Retina (tissue), 1 donor: ENCODE results near the gene MTIF3.
"Not testable (repeated sequence)": the region's sequence is repeated elsewhere in the genome, so short reads cannot be mapped to it uniquely, and the experiment has no call there.

Experiments
- DNase-seq: peaks from one replicate; pipeline ENCODE4 v3.0.0-alpha.2; 2016

The MTIF3 gene

DNA sequence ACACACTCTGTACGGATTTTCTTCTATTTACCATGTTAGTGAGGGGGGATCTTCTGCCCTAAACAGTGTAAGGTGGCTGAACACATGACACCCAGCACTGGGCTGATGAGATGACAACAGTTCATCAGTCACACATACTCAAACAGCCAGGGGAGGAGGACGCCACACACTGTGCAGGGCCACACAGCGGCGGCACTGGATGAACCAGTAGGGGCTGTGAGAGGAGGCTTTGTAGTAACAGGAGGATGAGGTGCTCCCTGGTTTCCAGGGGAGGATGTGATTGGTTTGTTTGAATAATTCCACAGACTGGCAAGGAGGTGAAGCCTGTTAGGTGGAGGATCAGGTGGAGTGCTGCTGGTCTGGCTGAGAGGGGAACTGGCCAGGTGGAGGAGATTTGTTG lies 42.3 kb downstream of the MTIF3 start:
- no peak for DNase-seq

DNA sequence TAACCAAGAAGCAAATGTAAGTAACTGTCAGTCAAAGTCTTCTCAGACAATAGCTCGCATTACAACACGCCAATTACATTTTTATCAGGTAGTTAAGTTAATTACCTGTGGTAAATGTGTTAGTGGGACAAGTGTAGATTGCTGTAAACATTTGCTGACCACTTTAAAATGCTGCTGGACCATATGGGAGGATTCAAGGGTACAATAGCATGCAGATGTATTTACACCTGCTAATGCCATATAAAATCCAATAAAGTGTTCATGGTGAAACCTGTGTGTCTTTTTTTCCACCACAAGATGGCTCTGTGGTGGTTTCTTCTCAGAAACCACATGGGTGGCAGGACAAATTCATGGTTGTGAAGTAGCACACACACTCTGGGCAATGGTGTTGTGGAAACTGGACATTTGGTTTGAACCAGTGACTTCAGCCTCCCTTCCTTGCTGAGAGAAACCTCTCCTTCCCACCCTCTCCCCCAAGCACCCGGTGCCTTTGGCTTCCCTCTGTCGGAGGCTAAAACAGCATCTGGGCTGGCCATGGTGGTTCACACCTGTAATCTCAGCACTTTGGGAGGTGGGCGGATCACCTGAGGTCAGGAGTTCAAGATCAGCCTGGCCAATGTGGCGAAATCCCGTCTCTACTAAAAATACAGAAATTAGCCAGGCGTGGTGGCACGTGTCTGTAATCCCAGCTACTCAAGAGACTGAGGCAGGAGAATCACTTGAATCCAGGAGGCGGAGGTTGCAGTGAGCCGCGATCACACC lies 44.0 kb downstream of the MTIF3 start:
- no peak for DNase-seq

DNA sequence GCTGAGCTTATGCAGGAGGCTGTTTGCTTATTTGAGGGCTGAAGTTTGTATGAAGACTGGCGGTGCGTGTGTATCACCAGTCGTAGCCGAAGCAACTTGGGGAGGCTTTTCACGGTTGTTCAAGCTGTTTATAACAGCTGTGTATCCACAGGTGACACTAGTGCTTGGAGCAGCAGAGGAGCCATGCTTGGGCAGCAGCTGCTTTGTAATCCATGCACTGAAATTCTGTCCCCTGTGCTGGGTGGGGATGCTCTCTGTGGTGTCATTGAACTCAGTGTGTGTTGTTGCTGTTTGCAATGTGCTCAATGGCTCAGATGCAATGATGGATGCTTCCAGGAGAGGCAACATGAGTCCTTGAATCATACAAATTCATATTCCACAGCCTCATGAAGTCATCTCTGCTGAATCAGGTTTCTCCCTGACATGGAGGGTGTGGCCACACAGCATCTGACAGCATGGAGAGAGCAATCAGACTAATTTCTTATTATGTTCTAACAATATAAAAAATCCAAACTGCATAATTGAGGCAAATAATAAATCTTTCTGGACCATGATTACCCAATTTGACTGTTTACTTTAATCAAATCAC lies 44.7 kb downstream of the MTIF3 start:
- DNase-seq, result no peak

DNA sequence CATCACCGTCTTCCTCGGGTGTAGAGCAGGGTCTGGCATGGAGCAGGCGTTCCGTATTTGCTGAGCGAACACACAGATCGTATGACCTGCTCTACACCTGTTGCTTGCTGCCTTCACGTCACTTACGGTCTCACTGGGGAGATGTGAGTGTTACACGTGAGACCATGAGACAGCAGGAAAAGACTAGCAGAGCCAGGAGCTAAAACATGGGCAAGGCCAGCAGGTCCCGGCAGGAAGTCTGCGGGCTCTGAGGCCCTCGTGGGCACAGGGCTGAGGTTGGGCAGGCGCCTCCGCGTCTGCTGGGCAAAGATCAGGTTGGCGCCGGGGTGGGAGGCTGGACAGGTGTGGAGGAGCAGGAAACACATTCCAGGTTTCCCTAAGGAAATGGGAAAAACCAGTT lies 45.7 kb downstream of the MTIF3 start:
- no peak for DNase-seq

DNA sequence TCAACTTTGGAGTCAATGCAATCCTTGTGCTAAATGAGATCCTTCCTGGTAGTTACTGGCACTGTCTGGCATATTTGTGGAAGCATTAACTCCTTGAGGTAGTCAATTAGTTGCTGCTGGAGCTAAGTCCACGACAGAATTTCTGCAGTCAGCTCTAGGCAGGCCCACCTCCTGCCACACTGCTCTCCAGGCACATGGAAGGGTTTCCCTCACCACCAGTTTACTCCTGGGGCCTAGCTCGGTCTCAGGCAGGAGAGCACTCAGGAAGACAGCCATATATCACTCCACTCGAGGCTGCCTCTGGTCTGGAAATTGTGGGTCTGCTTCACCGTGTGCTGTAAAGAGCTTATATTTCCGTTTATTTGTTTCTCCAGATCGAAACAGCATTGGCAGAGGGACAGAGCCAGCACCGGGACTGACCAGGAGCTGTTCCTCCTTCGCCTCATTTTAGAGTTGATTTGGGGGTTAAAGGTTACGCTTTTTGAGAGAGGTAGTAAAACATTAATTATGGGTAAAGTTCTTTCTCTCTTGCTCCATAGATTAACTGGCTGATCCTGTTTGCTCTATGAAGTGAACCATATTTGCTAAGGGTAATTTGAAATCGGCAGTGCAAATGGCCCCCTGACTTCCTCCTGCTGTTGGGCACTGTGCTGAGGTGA lies 46.5 kb downstream of the MTIF3 start:
- DNase-seq, result no peak

DNA sequence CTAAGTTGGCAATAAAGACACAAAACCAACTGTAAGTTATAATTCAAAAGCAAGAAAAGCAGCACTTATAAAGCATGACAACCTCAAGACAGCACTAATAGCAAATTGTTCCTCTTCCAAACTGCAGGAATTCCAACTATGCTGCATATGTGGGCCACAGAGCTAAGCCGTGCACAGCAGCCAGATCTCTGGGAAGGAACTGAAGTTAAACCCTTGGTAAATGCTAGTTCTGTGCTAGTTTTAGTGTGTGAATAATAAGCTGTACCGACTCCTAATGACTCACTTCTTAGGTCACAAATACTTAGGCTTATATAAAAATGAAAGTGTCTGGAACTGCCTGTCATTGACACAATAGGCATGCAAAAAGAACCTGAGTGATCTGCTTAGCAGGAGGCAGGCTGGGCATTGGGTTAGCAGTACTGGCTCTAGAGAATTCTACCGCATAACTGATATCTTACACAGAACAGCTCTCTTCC lies 47.1 kb downstream of the MTIF3 start:
- DNase-seq, result peak; percentile 36

DNA sequence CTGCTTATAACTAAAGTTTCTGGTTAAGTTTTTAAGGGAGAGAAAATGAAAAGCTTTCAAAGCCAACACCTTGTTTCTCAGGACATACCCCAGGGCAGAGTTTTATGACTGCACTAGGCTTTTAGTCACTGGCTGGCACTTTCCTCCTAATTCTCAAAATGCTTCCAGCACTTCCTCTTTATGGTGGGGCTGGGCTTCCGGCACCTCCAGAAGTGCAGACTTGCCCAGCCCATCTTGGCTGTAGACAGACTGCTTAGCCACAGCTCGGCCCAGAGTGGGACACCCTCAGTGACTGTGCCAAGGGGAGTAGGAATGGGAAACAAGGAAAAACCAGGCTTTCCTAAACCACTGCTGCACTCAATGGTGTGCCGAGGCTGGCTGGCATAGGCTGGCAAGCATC lies 49.2 kb downstream of the MTIF3 start:
- DNase-seq, result no peak

DNA sequence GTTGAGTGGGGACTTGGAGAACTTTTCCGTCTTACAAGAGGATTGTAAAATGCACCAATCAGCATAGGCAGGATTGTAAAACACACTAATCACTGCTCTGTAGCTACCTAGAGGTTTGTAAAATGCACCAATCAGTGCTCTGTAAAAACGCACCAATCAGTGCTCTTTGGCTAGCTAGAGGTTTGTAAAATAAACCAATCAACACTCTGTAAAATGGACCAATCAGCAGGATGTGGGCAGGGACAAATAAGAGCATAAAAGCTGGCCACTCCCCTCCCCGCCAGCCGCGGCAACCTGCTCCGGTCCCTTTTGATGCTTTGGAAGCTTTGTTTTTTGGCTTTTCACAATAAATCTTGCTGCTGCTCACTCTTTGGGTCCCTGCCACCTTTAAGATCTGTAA lies 50.0 kb downstream of the MTIF3 start:
- not testable (repeated sequence) for DNase-seq

DNA sequence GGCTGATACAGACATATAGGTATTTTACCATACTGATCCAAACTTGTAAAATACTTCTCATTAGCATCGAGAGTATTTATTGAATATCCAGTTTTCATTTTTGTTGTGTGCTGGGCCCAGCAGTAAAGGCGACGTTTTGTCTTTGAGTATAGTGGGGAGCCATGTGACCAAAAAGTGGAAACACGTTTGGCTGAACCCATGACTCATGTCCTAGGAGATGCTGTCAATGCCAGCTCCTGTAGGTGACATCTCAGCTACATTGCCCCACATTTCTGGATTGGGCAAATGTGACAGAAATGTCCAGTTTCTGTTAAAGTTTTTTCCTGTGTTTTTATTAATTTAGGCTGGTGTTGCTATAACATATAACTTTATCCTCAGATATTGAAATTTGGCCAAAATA lies 52.0 kb downstream of the MTIF3 start:
- no peak for DNase-seq

DNA sequence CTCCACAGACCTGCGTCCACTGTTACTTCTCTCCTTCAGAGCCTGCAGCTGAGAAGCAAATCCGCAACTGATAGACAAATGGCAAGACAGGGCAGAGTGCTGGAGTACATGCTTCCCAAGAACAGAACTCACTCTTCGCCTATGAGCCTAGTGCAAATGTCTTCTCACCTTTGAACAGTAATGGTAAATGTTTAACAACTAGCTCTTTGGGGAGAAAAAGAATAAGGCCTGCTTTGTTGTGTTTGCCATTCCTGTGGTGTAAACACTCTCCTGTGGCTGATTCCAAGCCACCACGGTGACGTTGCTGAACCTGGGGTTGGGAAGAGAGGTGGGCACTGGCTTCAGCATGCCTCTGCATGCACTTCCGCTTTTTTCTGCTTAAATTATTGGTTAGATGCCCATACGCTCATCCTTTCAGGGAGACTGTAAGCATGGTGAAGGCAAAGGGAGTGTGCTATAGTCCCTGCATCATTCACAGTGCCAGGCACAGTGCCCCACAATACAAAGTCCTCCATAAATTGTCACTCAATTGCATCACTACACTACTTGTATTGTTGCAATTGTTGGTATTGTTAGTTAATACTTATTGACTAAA lies 54.0 kb downstream of the MTIF3 start:
- no peak for DNase-seq

DNA sequence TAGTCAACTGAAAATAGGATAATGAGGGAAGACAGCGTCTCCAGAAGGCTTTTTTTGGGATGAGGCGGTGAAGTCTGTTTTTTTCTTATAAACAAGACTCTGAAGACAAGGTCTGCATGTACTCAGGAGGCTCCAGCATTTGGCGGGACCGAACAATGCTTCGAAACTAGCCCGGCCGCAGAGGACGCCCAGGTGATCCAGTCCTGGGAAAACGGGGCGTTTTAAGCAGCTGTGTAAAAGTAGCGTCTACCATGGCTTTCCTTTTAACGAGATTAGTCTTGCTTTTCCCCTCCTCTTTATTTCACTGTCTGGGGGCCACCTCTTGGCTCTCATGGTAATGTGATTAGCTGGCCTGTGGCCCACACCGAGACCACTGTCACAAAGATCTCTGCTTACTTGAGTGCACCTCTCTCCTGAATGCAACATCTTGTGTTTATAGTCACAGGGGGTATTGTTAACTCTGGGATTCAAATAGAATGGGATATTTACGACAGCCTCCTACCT lies 55.3 kb downstream of the MTIF3 start:
- DNase-seq, result no peak

DNA sequence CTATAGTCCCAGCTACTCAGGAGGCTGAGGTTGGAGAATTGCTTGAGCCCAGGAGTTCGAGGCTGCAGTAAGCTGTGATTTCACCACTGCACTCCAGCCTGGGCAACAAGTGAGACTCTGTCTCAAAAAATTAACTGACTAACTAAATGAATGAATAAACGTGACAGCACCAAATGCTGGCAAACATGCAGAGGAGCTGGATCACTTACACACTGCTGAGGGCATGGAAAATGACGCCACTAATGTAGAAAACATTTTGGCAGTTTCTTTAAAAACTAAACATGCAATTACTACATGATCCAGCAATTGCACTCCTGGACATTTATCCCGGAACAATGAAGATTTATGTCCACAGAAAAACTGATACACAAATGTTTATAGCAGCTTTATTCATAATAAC lies 57.3 kb downstream of the MTIF3 start:
- no peak for DNase-seq

DNA sequence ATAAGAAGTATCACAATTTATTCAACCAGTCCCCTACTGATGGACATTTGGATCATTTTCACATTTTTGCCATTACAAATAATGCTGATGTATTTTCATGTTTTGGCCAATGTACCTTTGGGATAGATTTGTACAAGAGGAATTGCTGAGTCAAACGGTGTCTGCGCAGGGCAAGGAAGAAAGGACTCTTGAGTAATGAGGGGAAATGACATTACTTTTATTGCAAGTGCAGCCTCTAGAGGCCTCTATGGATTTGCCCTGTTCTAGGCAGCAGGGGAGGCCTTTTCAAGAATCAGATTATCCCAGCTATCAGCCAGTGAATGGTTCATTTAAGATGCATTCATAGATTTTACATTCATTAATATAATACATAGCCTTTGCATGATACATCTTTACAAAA lies 58.9 kb downstream of the MTIF3 start:
- DNase-seq, result no peak

DNA sequence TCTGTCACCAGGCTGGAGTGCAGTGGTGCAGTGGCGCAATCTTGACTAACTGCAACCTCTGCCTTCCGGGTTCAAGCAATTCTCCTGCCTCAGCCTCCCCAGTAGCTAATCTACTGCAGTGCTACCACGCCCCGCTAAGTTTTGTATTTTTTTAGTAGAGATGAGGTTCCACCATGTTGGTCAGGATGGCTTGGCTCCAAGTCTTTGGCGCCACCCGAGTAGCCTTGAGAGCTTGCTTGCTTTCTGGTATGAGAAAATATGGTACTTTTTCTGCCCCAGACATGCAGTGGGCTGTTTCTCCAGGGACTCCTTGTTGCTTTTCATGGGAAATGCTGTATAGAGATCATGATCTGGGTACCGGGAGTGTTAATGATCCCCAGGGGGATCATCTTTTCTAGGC lies 60.5 kb downstream of the MTIF3 start:
- no peak for DNase-seq

DNA sequence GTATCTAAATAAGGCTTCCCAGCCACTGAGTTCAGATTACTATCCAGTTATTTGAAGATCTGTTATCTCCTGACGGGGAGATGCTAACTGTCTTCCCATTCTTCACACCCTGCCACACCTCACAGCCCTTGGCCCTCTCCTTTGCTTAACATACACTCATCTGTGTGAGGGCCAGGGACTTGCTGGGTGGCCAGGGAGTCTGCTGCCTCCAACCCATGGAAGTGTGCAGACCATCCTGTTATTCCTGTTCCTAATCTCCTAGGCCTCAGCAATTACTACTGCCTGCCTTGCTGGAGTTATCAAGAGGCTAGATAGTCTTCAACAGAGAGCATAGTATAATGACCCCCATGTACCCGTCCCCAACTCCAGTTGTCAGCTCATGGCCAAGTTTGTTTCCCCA lies 62.1 kb downstream of the MTIF3 start:
- DNase-seq, result no peak
